Activated CD4-positive, alpha-beta T cell treated with anti-CD3 and anti-CD28 coated beads for 1 hour (primary cell): Measurements from ENCODE around the gene TMEM203.

Experiments used
- DNase-seq: peaks from one replicate; pipeline ENCODE4 v3.0.0-alpha.2; 2020

TMEM203 gene

GRCh38 chr9:137193771-137194170 lies 11.7 kb downstream of the TMEM203 start:
- no peak for DNase-seq

- DNase-seq = no peak
Observed at GRCh38 chr9:137192859-137193258, 12.6 kb downstream of the TMEM203 start.

GRCh38 chr9:137192448-137192780 lies 13.0 kb downstream of the TMEM203 start:
- DNase-seq = no peak

GRCh38 chr9:137191691-137192447 lies 13.6 kb downstream of the TMEM203 start:
- DNase-seq = no peak

- no peak for DNase-seq
Observed at GRCh38 chr9:137191245-137191644, 14.2 kb downstream of the TMEM203 start.

- no peak for DNase-seq
Observed at GRCh38 chr9:137190315-137190856, 15.1 kb downstream of the TMEM203 start.

GRCh38 chr9:137189297-137190295 lies 15.9 kb downstream of the TMEM203 start:
- DNase-seq = no peak

- peak; percentile 92 for DNase-seq
Observed at GRCh38 chr9:137188490-137189296, 16.8 kb downstream of the TMEM203 start, which contains the start of the genes ANAPC2 and SSNA1. Gene ANAPC2 (minus strand): TSS chr9:137188560. CDS start chr9:137188532, 28 bp downstream. Gene SSNA1 (plus strand): TSS chr9:137188676. CDS start chr9:137188727, 51 bp downstream.

GRCh38 chr9:137188086-137188489 lies 17.4 kb downstream of the TMEM203 start:
- DNase-seq = no peak

GRCh38 chr9:137187386-137187785 lies 18.1 kb downstream of the TMEM203 start:
- DNase-seq = no peak

GRCh38 chr9:137186385-137186784 lies 19.1 kb downstream of the TMEM203 start:
- DNase-seq = no peak

GRCh38 chr9:137185921-137186320 lies 19.5 kb downstream of the TMEM203 start:
- DNase-seq = no peak

- DNase-seq = no peak
Observed at GRCh38 chr9:137184881-137185660, 20.4 kb downstream of the TMEM203 start.

GRCh38 chr9:137183980-137184595 lies 21.4 kb downstream of the TMEM203 start:
- no peak for DNase-seq

GRCh38 chr9:137182836-137183235 lies 22.6 kb downstream of the TMEM203 start:
- DNase-seq = no peak

GRCh38 chr9:137181680-137182079 lies 23.8 kb downstream of the TMEM203 start:
- DNase-seq = no peak

- DNase-seq = no peak
Observed at GRCh38 chr9:137180491-137180890, 25.0 kb downstream of the TMEM203 start.

- DNase-seq = no peak
Observed at GRCh38 chr9:137179761-137180160, 25.7 kb downstream of the TMEM203 start.

GRCh38 chr9:137178939-137179630 lies 26.4 kb downstream of the TMEM203 start:
- DNase-seq = no peak

- DNase-seq = no peak
Observed at GRCh38 chr9:137178201-137178938, 27.1 kb downstream of the TMEM203 start.
